Right hindlimb (tissue), 1 donor: ENCODE results near the gene RIPOR2.
"Not testable (repeated sequence)": the region's sequence is repeated elsewhere in the genome, so short reads cannot be mapped to it uniquely, and the experiment has no call there.

Experiments
- DNase-seq: peaks from one replicate; pipeline ENCODE4 v3.0.0-alpha.2; 2018

Gene RIPOR2

DNA sequence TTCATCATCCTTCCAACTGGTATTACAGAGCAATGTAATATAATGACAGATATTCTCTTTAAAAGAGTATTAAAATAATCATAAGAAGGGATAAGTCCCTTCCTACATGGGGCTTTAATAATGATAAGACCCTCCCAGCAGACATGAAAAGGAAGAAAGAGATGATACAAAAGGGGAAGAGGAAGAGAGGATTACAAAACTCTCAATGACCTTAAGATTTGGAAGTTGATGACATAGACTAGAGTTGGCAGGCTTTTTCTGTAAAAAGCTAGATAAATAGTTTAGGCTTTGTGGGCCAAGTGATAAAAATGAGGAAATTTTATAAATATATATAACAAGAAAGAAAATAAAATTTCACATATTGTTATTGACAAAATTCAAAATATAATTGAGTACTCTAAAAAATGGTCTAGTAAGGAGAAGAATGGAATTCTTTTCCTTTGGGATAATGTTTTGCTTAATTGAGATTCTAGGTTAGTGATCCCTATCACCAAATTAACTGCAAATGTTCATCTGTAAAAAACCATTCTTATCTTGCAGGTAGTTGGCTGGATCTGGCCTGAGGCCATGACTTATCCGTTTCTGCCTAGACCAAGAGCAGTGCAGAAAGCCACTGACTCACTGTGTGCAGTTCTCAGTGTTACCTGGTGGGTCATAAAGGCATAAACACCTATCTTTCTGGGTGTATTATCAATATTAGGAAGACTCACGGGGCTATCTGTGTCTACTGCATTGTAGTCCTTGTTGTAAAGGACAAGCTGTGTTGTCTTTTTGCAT, 11.0 kb downstream of the RIPOR2 start:
- no peak for DNase-seq

DNA sequence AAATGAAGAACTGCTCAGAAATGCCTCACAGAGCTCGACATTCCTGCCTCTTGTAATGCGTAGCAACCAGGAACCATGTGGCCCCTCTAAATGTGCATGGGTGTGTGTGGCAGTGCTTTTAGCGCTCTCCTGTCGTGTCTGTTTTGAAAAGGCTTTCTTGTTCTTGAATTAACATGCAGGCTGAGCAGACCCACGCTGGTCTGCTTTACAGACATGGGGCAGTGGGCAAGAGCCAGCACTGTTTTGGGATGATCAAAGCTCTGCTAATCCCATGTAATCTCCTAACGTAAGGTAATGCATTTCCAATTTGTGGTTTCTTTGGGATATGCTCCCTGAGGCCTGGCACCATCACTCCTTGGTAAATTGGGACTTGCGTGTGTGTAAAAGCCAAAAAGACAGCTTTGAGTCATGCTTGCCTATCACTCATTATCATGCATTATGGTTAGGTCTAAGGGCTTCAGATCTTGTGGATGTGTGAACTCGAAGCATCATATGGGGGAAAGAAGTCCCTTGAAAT, 11.8 kb downstream of the RIPOR2 start:
- DNase-seq, result no peak

DNA sequence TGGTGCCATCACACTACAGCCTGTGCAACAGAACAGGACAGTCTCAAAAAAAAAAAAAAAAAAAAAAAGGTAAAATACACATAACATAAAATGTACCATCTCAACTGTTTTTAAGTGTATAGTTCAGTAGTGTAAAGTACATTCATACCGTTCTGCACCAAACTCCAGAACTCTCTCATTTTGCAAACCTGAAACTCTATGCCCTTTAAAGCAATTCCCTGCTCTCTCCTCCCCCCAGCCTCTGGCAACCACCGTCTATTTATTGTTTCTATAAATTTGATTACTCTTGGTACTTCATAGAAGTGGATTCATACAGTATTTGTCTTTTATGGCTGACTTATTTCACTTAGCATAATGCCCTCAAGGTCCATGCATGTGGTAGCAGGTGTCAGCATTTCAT, 12.9 kb downstream of the RIPOR2 start:
- no peak for DNase-seq

DNA sequence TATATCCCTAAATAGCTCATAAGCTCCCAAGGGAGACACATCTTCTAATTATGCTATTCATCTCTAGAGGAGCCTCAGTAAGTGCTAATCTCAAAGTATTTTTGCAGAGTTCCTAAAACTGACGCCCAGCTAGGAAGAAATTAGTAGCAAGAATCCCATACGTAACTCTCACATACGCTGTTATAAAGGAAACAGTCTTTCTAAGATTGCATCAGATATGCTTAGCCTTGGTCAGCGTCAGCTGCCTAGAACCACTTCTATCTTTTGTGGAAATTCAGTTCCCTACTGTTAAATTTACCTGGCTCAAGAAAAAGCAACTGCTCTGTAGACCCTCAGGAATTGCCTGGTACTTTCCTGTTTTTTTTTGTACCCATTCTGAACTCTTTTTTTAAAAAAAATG, 13.6 kb downstream of the RIPOR2 start:
- DNase-seq, result no peak

DNA sequence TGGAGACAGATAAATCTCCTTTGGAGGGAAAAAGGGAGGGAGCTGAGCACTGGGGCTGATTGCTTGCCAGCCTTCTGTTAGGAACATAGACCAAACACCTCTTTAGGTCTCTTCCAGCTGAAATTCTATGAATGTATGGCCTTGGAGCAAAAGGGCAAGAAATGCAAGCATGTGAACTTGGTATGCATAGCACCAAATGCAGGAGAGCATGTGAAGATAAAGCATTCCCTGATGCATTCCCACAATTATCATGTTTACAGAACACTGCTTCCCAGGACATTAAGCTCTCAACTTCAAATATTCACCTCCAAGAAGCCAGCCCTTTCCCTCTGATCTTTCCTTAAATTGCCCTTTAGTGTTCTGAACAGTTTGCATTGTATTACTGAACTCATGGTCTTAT, 15.6 kb downstream of the RIPOR2 start:
- DNase-seq, result no peak

DNA sequence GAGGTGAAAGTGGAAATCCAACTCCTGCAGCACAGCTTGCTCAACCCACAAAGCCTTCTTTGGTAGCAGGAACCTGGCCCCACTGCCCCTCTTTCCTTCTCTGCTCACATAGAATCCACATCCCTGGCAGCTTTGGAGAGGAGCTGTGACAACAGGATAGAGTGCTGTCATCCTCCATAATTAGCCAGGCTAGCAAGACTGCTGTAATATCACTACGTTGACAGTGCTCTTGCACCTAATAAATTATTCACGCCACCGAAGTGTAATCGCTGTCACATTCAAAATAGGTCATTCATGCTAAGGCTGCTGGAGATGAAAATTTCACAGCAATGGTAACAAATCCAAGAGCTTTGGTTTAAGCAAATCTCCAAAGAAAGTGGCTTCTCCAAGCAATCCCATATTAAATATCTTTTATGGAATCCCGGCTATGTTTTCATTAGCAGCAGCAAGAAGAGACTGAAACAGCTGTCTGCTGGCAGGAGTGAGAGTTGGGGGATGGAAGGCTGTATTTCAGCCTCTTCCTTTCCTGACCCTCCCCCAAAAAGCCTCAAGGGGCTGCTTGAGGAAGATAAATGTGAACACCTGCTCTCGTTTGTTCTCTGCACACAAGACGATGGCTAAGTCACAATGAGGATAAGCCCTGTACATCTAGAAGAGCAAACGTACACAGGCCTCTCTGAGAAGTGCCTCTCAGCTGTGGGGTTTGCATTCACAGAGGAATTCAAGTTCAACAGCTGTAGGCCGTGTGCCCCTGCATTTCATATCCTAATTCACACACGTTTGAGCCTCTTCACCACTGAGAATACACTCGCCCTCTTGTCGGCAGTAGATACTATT, 16.5 kb downstream of the RIPOR2 start:
- DNase-seq, result peak; percentile 85

DNA sequence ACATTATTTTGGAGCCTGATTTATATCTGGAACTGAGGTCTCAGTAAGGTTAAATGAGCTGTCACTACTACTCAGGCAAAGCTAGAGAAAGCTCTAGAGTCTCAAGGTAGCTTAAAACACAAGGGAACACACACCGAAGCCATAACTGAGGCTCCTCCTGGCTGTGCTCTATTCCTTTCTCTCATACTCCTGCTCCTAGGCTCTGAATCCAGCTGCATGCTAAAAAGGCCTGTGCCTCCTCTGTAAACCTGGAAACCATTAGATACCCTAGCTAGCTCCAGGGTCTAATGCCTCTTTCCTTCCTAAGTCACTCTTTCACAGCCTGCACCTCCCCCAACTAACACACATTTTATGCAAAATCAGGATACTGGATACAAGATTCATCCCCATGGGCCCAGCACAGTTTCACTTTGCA, 17.1 kb downstream of the RIPOR2 start:
- DNase-seq, result no peak

DNA sequence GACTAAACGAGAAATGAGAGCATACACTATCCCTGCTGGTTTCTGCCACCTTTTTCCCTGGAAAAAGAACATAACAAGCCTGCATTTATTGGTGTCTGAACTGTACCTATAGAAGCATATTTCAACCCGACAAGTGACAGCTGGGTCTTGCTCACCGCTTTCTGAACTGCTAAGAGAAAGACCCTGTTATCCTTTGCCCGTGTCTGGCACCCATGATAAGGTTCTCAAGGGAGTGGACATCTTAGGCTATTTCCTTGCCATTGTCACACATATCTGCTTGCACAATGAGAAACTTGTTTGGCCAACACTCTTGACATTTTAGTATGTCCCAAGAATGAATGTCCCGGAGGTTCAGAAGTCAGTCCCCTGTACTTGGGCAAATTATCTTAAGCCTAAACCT, 19.3 kb downstream of the RIPOR2 start:
- no peak for DNase-seq

DNA sequence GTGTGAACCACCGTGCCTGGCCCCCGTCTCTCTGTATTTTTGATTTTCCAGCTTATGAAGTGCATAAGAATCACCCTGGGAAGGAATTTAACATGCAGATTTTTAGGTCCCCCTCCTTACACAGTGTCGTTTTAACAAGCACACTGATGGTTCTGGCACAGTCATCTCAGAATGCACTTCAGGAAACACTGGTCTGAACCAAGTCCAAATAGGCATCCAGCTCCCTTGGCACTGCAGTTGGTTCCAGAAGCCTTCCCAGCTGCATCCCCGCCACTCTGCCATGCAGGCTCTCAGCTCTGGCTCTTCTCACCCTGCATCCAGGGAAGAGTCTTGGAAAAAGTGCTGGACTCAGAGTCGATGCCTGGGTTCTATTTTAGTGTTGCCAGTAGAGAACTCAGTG, 20.1 kb downstream of the RIPOR2 start:
- DNase-seq, result peak; percentile 22

DNA sequence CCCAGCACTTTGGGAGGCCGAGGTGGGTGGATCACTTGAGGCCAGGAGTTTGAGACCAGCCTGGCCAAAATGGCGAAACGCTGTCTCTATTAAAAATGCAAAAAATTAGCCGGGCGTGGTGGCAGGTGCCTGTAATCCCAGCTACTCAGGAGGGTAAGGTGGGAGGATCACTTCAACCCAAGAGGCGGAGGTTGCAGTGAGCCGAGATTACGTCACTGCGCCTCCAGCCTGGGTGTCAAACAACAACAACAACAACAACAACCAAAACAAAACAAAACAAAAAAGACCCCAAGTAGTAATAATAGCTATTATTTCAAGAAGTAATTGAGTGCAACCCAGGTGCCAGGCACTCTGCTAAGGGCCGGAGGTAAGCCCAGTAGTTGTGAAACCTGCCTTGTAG, 21.7 kb downstream of the RIPOR2 start:
- not testable (repeated sequence) for DNase-seq

DNA sequence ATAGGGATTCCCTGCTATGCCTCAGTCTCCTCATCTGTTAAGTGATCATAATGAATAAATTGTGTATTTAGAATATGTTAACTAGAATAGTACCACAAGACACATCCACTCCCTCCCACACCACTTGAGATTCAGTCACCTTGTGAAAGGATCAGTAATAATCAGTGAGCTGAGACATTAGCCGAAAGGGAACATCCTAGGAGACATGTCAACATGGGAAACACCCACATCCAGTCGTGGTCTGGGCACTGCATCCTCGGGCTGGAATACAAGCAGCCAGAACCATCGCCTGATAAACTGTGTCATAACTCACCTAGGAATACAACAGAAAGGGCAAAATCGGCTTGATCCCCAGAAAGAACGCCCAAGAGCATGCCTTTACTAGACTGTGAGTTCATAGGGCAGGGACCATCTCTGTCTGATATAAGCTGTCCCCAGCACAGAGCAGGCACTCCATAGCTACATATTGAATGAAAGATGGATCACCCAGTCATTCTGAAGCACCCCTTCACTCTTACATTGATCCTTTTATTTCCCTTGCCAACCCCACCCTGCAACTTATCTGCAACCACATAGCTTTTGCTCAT, 23.9 kb downstream of the RIPOR2 start:
- no peak for DNase-seq

DNA sequence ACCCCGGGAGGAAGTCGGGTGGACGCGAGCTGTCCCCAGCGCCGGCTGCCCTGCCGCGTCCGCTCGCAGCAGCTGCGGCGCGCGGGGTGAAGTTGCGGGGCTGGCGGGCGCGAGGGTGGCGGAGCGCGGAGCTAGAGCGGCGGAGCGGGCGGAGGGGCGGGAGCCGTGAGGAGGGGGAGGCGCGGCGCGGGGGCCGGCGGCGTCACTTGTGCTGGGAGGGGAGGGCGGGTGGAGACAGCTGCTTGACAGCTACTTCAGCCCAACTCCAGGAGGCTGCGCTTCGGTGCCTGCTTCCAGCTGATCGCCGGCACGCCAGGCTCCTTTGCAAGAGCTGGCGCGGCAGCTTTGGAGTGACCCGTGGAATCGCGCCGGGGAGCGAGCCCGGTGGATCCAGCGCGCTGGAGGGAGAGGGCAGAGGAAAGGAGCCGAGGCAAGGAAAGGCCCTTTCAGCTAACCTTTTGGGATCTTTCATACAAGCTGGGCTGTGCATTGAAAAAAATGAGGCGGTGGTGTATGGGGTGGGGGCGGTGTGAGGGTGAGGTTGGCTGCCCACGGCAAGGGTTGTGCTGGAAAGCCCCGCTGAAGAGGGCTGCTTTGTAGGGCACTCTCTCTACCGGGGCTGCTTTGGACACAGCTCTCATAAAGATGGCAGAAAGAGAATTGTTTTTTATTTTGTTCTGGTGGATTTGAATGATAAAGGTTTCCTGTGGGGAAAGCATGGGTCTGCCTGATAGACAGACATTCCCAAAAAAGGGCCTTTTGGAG, 24.6 kb downstream of the RIPOR2 start:
- DNase-seq, result peak; percentile 81

DNA sequence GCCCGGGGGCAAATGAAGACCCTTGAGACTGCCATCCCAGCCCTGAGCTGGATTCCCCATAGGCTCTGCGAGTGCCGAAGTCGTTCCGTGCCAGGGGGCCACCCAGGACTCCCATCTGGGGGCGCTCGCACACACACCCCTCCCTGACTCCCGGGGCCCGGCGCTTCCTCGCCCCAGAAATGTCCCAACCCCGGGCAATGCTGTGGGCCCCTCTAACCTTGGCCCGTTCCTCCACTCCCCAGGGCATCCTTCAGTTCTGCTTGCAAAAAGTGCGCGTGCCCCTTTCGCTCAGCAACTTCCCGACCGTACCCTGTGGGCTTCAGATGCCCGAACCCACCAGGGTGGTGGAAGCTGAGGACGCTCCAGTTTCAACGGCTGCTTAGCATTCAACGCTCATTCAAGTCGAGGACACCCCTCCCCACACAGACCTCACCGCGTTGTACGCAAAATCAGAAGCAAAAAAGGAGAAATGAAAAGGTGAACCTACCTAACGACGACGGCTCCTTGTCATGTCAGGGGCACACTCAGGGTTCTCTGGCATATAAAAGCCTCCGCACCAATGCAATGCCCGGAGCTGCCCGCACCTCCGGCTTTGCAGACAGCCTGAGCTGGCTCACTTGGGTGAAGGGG, 25.3 kb downstream of the RIPOR2 start:
- DNase-seq, result peak; percentile 43

DNA sequence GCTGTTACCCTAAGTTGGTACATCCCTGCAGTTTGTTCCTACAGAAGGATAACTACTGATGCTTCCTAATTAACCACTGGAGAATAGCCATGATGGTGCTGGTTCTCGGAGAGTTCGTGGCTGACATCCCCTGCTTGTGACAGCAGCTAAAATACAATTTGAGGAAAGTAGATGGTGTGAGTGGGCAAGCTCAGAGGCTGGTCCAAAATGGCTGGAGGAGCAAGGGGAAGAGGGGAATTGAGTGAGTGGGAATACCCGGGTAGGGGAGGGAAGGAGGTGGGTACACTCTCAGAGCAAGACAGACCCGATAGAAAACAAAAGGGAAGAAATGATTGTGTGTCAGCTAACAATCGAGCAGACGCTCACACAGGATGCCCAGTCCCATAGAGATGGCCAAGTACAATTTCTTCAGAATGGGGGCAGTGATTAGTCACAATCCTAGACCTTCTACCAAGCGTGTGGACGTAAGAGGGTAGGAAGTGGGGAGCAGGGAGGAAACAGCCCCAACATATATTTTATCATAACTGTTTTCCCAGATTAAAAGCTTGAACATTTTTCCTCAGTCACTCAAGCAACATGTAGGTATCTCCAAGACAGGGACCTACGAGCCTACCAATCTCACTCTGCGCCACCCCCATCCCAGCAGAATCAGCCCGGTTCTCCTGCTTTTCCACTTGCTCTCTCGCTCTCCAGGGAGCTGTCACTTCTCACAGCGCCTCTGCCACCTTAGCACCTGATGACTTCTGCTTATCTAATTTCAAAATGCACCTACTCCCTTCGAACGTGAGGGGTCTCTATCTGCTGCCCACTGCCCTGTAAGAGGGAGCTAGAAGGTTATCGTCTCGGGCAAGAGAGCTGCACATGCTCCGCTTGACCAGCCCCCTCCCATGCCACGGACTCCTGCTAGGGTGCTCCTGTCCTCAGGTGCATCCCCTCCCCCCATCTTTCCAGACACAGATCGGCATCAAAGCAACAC, 26.2 kb downstream of the RIPOR2 start:
- DNase-seq, result peak; percentile 17

DNA sequence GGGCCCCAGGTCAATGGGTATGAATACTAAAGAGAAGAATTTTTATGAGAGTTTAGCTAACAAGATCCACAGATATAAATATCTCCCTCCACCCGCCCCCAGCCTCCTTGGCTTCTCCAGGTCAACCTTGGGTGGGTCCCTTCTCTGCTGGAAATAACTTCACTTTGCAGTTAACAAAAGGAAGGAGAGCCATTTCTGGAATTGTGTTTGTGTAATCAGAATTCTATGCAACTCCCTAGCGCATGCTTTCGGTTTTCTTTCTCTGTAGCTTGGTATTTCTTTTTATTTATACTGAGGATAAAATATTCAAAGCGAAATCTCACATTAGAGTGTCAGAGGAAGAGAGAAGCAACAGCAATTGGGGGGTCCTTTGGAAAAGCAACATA, 27.1 kb downstream of the RIPOR2 start:
- peak; percentile 30 for DNase-seq

DNA sequence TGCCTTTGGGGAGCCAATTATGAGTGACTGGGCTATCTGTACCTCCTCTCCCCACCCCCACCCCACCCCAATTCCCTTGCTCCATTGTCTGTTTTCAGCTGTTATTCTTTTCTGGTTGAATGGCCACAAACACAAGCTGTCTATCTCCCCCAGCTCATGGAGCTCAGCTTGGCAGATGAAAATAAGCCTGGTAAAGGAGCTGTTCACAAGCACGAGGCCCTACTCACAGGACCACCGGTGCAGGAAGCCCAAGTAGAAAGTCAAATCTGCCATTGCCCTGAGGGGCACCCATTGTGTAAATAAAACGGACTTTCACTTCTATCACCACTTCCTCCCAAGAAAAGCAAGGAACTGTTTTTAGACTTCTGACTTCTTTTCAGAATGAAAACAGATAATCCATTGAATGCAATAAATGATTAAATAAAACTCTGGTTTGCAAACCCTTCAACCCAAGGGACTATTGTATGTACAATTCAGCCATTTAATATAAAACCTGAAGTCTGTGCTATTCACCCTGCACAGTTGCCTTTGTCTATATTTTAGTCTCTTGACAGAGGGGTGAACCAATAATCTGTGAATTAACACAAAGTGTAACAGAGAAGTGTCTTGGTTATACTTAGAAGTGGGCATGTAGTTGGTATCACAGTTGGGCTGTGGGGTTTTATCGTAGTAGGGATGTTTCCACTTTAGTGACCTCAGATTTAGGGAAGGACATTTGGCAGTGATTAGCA, 27.7 kb downstream of the RIPOR2 start:
- DNase-seq, result no peak

DNA sequence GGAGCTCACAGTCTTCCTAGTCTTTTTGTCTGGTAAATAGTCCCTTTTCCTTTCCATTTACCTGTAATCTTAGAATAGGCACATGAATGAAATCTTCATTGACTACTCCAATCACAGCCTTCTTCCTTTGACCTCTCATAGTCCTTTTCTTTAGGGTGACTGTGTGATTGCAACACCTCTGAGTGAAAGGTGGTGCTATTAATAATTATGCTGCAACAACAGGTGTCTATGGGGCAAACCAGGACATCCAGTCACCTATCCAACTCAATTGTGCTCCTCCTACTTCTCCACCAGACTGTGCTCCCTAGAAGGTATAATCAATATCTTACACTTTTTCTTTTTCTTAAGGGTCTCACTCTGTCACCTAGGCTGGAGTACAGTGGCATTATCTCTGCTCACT, 29.4 kb downstream of the RIPOR2 start:
- DNase-seq, result no peak

DNA sequence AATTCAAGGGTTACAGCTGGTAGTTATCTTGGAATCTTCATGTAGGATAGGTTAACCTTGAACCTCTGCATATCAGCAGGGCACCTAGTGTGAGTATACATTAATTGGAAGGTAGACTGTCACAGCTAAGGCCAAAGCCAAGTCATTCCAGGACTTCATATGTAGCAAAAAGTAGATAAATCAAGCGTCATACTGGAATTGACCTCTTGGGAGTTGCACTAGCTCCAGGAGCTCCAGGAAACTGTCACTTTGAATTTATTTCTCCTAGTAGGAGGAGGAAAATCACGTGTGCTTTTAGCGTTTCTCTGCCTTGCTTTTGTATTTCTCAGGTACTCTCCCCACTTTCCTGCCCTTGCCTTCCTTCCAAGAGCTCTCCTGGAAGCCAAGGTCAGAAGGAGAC, 30.3 kb downstream of the RIPOR2 start:
- DNase-seq, result no peak

DNA sequence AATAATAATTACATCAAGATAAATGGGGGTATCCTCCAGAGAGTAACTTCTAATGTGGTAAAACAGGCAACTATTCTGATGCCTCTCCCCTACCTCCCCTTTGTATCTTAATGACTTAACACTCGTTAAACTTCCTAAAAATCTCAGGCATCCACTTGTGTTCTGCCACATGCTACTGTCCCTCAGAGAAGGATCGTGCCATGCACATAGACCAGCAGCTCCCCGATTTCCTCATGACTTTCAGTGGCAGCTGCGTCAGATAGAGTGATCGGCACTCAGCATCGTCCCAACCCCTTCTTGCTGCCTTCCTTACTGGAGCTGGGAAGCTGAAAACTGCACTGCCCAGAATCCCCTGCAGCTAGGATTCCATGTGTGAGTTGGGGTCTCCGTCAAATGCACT, 32.1 kb downstream of the RIPOR2 start:
- DNase-seq, result peak; percentile 43

DNA sequence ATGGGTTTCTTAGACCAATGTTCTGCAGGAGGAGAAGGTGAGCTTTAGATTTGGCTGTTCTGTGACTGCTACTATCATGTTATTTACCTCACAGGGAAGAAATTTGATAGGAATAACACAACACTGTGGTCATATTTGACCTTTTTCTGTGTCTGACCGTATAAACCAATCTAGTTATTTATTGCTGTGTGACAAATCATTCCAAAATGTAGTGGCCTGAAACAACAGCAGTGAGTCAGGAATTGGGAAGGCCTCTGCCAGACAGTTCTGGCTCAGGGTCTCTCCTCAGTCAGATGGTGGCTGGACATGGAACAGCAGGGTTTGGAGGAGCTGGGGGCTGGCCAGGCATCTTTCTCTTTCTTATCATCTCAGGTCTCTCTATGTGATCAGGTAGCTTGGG, 33.0 kb downstream of the RIPOR2 start:
- DNase-seq, result no peak
